Activated T-helper 1 cell treated with Interleukin-2 at 50 U/mL for 16 hours (primary cell): ENCODE results near the gene ADORA2B.
"Not testable (repeated sequence)": the region's sequence is repeated elsewhere in the genome, so short reads cannot be mapped to it uniquely, and the experiment has no call there.

ENCODE experiments used
- DNase-seq: peaks from one replicate; pipeline ENCODE4 v3.0.0-alpha.2; 2020; ENCODE audit warnings: low read depth

ADORA2B gene

DNA sequence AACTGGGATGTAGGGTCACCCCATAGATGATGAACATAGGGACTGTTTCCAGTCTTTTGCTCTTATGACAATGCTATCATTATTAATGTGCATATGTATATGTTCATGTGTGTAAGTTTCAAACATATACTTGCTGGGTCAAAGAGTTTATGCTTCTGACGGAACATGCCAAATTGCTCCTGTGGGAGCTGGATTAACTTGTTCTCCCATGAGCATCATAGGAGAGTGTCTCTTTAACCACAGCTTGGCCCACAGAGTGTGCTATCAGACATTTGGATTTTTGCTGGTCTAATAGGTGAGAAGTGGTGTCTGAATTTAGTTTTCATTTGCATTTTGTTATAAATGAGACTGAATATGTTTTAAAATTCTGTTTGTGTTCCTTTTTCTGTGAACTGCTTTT, 22.3 kb upstream of the ADORA2B start:
- DNase-seq, result no peak

DNA sequence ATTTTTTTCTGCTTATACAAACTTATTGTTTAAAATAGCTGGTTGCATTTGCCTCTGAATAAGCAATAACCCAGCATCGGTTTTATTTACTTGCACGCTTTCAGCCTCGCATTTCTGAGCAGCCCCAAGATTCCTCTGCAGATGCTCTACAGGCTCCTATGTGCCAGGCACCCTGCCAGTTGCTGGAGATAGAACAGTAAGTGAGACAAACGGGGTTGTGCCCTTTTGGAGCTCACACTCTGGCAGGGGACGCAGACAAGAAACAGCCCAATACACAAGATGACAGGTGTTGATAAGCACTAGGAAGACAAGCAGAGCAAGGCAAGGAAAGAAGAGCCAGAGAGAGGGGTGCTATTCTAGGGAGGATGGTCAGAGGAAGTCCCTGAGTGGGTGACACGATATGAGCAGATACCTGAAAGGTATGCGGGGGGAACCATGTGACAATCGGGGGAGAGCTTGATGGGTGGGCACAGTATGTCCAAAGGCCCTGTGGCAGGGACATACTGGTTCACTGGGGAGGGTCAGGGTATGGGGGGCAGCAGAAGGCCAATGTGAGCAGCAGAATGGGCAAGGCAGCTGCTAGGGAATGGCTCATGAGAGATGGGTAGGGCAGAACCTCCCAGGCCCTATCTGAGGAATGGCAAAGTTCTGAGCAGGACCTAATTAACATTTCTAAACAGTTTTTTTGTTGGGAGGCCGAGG, 18.7 kb upstream of the ADORA2B start:
- no peak for DNase-seq

DNA sequence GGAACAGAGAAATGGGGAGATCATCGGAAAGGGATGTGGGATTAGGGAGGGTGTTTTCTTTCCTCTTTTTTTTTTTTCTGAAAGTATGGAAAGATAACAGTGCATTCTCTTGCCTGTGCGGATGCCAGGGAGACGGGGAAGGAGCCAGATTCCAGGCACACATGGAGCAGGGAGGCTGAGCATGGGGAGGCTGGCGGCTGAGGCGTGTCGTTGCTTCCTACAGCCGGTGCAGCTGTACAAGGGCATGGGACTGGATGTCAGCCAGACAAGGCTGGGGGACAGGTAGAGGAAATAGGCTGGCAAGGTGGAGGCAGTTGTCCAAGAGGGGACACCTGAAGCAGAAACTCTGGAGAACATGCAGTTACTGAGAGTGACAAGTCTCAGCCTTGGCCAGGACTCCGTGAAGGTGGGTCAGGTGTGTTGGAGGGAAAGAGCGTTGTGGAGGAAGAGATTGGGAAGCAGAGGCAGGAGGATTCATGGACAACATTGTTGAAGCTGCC, 16.6 kb upstream of the ADORA2B start:
- no peak for DNase-seq

DNA sequence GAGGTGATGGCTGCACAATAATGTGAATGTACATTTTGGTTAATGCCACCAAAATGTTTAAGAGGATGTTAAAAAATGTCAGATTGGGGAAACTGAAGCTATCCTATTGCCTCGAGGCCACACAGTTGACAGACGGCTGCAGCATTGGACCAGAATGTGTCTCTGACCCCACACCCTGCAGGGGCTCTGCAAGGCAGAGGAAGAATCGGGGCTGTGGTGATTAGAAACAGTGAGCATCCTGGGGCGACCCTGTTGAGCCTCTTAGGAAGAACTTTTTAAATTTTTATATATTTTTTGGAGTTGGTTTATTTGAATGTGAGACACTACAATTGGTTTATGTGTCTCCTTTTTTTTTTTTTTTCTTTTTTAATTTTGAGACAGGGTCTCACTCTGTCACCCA, 15.0 kb upstream of the ADORA2B start:
- no peak for DNase-seq

DNA sequence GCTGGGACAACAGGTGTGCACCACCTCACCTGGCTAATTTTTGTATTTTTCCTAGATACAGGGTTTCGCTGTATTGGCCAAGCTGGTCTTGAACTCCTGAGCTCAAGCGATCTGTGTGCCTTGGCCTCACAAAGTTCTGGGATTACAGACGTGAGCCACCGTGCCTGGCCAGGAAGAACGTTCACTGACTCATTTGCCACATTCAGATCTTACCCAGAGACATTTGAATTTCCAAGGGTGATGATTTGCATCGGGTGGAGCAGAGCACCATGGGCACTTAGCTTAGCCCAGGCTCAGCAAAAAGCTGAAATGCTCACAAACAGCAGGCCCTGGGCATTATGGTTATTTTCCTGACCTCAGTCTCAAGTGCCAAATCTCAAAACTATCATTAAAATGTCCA, 14.5 kb upstream of the ADORA2B start:
- no peak for DNase-seq

DNA sequence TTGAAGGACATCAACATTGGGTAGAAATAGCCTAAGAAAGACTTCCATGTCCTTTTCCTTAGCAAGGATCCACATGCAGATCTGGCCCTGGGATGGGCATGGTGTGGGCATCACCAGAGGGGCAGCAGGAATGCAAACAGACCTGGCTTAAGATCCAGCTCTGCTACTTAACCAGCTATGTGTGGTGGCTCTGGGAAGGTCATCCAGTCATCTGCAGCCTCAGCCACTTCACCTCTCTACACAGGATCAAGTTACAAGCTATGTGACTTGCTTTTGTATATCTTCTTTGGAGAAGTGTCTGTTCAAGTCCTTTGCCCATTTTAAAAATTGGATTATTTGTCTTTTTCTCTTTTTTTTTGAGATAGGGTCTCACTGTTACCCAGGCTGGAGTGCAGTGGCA, 13.5 kb upstream of the ADORA2B start:
- no peak for DNase-seq

DNA sequence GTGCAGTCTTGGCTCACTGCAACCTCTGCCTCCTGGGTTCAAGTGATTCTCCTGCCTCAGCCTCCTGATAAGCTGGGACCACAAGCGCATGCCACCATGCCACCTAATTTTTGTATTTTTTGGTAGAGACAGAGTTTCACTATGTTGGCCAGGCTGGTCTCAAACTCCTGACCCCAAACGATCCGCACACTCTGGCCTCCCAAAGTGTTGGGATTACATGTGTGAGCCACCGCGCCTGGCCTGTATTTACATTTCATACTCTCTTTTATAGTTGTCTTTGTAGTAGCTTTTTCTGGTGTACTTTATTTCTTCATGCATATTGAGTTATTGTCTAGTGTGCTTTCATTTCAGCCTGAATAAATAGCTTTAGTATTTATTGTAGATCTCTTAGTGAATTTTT, 10.1 kb upstream of the ADORA2B start:
- DNase-seq, result no peak

DNA sequence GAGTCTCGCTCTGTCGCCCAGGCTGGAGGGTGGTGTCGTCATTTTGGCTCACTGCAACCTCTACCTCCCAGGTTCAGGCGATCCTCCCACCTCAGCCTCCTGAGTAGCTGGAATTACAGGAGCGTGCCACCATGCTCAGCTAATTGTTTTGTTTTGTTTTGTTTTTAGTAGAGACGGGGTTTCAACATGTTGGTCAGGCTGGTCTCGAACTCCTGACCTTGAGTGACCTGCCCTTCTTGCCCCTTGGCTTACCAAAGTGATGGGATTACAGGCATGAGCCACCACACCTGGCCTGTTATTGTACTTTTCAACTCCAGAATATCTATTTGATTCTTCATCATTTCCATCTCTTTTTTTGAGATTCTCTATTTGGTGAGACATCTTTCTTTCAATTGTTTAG, 9.0 kb upstream of the ADORA2B start:
- no peak for DNase-seq

DNA sequence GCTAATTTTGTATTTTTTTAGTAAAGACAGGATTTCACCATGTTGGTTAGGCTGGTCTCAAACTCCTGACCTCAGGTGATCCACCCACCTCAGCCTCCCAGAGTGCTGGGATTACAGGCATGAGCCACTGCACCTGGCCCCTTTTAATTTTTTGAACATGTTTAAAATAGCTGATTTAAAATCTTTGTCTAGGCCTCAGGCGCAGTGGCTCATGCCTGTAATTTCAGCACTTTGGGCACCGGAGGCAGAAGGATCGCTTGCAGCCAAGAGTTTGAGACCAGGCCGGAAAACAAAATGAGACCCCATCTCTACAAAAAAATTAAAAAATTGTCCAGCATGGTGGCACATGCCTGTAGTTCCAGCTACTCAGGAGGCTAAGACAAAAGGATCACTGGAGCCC, 8.4 kb upstream of the ADORA2B start:
- not testable (repeated sequence) for DNase-seq

DNA sequence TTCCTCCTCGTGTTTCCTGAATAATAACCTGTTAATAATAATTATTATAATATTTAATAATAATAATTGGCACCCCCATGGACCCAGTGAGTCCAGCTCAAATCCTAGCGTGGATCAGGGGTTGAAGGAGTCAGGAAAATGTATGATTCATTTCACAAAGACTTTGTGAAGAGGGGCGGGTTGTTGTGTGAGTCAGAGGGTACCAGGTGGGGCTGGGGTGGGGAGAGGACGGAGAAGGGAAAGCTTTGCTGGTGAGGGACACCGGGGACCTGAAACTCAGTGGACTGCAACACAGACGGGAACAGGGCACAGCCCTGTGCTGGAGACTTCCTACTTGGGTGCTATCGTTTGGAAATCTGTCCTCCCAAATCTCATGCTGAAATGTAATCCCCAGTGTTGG, 3.1 kb upstream of the ADORA2B start:
- no peak for DNase-seq

DNA sequence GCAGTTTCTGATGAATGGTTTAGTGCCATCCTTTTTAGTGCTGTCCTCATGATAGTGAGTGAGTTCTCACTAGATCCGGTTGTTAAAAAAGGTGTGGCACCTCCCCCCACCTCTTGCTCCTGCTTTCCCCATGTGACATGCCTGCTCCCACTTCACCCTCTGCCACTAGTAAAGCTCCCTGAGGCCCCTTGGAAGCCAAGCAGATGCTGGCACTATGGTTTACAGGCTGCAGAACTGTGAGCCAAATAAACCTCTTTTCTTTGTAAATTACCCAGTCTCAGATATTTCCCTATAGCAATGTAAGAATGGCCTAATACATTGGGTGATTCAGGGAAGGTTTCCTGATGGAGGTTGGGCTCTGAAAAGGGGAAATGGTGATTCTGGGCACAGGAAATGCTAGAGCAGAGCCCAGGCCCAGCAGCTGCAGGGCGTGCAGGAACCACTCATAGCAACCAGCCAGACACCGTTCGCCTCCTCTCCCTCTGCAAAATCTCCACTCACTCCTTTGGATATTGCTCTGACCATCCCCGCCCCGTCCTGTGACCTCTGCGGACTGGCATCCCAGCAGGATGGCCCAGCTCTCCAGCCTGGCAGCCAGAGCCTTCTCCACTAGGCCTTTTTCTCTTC, 2.6 kb upstream of the ADORA2B start:
- no peak for DNase-seq

DNA sequence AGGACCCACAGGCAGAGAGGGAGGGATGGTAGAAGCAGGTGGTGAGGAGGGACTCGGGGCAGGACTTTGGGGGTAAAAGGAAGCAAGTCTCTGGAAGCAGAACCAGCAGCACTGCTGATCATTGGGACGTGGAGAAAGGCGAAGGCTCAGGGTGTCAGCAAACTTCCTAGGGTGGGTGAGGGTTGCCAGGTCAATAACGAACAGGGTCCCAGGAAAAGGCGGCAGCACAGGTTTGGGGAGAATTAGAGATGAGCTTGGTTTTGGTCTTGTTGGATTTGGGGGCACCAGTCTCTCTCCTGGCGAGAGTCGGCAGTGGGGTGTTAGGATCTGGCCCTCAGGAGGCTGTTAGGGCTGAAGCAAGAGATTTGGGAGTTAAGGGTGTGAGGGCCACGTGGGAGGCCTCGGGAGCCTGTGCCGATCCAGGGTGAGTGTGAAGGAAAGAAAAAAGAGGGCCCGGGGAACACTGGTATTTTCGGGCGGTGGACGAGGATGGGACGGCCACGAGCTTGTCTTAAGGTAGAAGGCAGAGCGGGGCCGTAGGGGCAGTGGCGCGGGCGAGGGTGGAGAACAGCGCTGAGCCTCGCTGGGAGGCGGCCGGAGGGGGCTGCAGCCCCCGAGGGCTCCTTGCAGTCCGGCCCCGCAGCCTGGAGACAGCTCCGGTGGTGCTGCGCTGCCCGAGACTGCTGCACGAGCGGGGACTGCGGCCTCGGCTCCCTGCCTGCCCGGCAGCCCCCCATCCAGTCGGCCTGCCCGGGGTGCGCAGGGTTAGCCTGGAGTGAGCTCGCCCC, 765 bp upstream of the ADORA2B start:
- DNase-seq, result no peak

DNA sequence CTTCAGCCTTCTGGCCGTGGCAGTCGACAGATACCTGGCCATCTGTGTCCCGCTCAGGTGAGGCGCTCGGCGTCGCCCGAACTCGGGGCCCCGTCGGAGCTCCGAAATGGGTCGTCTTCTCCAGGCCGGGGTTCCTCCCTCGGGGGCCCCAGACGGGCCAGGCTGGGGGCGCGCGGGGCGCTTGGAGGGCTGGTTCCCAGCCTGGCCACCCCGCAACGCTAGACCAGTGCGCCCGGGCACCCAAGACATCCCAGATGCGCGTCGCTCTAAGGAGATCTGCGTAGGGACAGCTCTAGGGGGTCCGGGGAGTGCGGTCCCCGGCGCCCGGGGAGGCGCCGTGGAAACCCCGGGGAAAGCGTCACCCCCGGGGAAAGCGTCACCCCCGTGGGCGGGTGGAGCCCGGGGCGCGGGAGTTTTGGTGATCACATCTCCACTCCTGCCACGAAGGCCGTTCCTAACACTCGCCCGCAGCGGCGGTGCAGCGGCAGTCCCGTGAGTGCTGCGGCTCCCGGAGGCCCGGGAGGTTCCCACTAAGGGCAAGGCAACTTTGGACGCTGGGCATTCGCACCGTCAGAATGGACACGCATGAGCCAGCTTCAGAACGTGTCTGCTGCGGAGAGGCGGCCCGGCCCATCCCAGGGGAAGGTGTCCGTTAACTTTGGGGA, 729 bp downstream of the ADORA2B start:
- no peak for DNase-seq

DNA sequence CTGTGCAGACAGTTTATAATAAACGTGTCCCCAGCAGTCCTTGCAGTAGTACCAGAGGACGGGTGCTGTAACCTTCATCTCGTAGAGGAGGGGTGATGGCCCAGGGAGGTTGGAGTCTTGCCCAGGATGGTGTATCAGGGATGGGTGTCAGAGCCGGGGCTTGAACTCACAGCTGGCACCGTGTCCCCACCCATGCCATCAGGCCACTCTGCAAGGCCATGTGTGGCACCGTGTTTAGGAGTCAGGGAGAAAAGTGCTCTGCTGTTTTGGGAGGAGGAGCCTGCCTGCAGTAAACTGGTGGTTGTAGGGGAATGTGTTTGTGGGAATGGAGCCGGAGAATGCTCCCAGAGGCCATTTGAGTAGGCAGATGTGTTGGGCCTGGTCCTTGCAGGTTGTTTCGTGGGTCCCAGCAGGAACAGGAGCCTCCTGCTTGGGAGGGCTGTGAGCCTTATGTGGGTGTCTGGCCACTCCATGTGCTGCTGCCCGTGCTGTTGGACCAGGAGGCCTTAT, 1.7 kb downstream of the ADORA2B start:
- no peak for DNase-seq

DNA sequence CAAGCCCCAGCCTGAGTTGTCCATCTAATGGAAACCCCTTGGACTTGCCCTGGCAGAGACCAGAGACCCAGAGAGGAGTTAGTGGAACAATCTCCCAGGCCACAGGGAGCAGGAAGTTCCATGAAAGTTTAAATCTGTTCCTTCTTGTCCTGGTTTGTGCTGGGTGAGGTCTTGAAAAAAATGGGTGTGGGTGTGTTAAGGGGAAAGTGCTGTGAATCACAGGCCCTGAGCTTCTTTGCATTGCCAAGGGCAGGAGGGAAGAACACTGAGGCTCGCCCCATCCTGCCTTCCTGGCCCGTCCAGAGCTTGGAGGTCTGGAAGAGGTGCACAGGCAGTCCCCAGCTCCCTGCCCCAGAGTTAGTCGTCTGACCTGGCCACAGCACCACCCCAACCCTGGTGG, 2.3 kb downstream of the ADORA2B start:
- DNase-seq, result no peak

DNA sequence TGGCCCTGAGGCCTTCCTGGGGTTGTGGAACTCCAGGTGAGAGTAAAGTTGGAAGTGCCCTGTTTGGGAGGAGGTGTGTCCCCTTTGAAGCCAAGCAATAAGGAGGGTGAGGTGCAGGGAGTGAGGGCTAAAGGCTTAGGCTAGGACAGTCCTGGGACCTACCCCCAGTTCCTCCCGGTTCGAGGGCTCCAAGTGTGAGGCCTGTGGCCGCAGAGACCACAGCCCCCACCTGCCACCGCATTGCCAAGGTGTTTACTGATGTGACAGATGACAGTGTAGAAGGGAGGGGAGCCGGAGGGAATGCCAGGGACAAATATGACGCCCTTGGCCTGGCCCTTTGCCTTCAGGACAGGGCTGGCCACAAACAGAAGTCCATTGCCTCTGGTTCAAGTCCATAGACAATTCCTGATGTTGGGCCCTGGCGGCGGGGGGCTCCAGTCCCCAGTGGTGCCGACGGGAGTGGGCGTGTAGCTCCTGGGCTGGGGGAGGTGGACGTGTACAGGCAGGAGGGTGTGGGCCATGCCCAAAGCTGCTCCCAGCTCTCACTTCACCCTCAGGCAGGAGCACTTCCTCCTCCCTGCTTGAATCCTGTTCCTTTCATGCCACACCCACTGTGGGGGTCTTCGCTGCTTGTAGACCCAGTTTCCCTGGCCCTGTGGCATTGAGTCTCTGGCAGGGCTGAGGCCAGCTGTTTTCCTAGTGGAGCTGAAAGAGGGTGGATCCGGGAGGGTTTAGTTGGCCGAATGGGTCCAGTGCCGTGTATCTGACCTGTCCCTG, 3.2 kb downstream of the ADORA2B start:
- no peak for DNase-seq

DNA sequence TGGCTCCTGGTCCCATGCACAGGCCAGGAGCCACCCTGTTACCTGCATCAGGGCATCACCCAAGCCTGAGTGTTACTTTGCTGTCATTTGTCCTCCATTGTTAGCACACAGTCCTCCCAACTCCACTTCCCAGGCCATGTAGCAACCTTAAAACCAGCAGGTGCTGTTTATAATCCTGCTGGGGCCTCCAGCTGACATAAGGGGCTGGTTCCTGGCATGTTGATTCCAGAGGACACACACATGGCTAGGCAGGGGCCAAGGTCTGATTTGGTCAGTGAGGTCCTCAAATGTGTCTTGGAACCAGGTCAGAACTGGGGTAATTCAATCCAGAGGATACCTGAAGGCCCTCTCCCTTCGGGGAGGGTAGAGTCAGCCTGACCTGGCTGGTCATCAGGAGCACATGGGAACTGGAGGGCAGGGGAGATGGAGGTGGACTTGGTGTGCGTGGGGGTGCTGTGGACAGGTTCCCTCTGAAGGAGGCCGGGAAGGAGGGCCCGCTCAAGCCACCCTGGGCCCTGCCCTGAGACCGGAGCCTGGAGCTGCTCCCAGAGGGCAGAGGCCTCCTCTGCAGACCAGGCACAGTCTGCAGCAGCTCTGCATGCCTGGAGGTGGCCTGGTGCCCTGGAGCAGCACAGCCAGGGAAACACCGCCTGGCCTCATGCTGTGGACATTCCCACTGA, 6.6 kb downstream of the ADORA2B start:
- DNase-seq, result no peak

DNA sequence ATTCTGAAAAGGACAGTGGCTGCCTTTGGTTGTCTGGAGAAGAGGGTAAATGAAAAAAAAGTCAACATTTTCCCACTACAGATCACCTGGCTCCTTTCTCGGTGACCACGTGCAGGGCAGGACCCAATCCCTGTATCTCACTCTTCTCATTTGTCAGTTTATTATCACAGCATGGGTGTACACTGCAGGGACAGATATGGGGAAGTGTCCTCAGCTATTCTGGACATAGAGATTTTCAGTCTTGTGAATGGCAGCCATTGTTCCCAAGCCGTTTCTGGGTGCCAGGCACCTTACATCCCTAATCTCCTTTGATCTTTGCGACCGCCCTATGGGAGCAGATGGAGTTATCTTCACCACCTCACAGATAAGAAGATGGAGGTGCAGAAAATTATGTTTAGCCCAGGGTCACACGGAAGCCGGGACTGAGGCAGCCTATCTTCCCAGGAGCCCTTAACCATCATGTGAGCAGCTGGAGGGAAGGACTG, 7.2 kb downstream of the ADORA2B start:
- DNase-seq, result no peak

DNA sequence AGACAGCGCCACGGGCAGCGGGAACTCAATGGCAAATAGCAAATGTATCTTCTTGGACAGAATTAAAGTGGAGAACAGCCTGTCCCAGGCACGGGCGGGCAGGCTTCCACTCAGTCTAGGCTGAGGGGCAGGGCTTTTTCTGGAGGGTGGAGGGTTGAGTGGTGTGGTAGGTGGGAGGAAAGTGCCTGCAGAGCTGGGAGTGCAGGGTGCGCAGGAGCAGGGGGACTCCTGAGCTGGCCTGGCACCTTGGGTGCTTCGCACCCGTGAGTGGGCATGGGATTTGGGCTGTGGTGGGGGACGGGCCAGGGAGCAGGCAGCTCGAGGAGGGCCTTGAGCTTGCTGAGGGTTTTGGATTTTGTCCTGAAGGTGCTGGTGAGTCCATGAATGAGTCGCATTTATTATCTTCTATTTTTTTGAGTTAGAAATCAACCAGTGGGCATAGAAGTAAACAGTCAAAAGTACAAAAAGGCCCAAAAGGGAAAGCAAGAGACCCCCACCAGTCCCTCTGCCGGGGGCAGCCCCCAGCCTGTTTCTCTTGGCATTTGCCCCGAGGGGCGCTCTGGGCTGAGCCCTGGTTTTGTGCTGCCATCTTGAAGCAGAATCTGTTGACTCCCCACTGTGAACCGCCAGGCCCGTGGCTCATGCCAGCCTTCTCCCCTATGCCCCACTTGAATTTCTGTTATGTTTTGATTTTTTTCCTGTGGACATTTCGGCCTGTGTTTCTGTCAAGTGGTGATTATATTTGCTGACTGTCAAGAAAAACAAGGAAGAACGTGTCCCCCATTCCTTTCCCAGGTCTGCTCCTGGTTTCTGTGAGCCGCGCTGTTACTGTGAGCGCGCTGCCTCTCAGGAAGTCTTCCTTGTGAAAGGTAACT, 8.2 kb downstream of the ADORA2B start:
- no peak for DNase-seq

DNA sequence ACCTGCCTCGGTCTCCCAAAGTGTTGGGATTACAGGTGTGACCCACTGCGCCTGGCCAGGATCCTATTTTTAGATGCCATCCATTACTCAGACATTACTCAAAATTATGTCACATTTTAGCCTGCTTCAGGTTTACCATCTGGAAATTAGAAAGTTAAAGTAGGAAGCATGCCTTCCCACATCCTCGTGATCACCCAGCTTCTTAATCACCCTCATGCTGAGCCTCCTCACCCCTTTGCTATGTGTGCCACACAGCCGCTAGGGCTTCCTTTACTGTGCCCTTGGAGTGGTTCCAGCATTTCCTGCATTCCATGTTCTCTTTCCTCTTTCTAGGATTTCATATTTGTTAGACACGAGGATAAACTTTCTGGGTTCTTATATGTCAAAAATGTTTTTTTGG, 9.3 kb downstream of the ADORA2B start:
- DNase-seq, result no peak
